Activated T-cell treated with anti-CD3 and anti-CD28 coated beads for 48 hours (primary cell): ENCODE results near the gene EEFSEC.

Experiments used
- DNase-seq: peaks from one replicate; pipeline ENCODE4 v3.0.0-alpha.2; 2020; ENCODE audit warnings: low read depth

Gene EEFSEC

DNA sequence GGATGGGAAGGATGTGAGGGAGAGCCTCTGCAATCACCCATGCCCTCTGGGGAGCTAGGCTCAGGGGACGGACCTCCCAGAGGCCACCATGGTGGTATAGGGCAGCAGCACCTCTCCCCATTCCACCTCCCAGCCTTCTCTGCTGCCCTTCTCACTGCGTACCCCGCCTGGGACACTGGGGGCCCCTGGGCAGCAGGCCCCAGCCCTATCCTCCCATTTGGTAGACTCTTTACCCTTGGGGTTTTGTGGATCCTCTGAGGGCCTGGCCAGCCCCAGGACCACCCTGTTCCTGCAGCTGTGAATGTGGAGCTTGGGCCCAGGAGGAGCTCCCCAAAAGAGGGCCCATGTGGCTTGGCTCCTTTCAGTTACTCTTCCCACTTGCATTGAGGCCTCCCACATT, 181.5 kb downstream of the EEFSEC start:
- DNase-seq = no peak

DNA sequence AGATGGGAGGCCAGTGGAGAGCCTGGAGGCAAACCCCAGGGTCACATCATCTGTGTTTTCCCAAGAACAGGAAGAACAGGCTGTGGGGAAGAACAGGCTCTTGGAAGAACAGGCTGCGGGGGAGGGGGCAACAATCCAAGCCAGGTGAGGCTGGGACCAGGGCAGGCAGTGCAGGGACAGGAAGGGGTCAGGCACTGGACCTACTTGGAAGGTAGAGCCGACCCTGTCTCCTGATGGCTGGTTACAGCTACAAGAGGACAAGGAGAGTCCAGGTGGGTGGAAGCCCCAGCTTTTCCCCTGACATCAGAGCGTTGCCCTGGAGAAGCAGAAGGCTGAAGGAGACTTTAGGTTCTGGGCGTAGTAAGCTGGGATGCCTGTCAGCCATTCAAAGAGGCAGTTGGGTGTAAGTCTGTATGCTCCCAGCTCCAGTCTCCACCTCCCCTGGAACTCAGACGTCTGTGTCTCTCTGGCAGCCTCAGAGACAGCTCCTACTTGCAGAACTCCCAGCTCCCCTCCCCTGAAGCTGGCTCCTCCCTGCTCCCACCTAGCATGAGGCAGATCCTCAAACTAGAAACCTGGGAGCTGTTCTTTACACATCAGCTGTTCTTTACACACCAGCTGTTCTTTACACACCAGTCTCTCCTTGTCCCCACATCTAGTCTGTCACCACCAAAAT, 182.5 kb downstream of the EEFSEC start:
- no peak for DNase-seq

DNA sequence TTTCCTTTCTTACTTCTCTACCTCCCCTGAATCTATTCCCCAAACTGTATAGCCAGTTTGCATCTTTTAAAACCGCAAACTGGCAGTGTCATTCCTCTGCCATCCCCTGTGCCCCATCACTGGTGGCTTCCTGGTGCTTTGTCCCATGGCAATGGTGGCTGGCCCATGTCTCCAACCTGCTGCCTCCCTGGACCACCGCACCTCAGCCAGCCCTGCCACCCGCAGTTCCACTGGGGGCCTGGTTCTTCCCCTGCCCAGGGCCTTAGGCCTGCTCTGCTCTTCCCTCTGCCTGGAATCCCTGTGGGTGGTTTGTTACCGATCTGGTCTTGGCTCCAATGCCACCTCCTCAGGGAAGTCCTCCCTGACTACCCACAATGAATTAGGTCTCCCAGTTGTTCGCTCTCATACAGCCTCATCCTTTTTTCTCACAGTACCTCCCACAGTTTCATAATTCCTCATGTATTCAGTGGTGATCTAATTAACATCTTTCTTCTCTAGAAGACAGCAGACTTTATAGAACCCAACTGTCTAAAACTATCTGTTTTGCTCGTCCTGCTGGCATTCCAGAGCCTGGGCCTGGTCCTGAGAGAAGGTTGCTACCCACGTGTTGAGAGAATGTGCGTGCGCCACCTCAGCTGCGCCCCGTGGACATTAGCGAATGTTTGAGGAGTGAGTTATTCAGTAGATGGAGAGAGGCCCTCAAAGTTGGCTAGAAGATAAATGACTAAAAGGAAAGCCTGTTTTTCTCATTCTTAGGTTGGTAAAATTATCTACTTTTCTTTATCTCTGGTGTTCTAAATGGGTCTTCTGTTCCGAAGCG, 183.3 kb downstream of the EEFSEC start:
- DNase-seq = no peak

DNA sequence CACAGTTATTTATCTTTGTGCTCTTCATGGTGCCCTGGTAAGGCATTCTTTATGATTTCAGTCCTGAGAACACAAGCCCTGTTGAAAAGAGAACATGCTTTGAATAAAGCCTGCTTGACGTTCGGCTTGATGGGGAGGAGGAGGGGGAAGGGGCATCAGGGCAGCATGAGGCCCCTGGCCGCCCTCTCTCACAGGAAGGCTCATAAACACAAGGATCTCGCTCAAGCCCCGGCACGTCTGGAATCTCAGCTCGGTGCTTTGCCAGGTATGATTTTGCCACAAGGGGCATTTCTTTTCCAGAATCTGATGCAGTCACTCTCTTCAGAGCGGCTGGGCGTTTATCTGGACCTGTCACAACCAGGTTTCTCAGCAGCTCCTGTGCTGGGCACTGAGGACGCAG, 184.0 kb downstream of the EEFSEC start:
- DNase-seq = no peak

DNA sequence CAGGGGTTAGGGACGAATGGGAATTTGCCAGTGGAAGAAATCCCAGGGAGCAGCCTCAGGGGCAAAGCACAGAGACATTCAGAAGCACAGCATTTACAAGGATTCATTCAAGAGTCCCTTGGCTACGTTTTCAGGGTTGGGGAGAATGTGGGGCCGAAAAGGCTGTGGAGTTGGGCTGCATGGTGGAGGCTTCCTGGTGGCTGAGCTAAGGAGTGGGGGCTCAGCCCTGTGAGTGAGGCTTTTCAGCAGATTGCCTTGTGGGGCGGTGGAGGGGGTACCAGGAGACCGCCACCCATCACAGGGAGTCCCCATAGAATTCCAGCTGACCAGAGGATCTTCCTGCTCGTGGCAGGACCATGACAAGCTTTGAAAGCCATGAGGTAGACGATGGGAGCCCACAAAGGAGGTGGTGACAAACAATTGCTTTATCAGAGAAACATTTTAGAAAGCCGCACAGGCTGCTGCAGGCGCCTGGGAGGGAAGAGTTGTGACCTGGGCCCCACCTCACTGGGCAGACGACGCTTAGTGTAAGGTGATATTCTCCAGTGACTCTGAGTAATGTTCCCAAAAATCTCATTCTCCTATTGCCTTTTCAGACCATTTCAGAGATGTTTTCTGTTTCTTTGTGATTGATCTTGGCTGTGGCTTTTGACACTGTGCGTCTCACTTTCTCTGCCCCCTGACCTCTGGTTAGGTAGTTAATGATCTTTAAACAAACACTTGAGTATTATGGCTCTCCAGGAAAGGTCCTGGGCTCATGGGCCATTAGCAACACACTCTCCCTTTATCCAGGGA, 185.5 kb downstream of the EEFSEC start:
- no peak for DNase-seq

DNA sequence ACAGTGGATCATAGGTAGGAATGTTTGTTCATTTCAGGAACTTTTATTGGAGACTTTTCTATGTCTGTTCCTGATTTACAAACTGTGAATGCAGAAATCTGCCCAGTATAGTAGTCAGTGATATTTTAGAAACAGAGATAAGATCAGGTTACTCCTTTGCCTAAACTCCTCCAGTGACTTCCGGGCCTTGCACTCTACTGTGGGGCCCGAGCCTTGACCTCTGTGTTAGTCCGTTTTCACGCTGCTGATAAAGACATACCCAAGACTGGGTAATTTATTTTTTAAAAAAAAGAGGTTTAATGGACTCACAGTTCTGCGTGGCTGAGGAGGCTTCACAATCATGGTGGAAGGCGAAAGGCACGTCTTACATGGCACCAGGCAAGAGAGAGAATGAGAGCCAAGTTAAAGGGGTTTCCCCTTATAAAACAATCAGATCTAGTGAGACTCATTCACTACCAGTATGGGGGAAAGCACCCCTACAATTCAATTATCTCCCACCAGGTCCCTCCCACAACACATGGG, 186.3 kb downstream of the EEFSEC start:
- no peak for DNase-seq

DNA sequence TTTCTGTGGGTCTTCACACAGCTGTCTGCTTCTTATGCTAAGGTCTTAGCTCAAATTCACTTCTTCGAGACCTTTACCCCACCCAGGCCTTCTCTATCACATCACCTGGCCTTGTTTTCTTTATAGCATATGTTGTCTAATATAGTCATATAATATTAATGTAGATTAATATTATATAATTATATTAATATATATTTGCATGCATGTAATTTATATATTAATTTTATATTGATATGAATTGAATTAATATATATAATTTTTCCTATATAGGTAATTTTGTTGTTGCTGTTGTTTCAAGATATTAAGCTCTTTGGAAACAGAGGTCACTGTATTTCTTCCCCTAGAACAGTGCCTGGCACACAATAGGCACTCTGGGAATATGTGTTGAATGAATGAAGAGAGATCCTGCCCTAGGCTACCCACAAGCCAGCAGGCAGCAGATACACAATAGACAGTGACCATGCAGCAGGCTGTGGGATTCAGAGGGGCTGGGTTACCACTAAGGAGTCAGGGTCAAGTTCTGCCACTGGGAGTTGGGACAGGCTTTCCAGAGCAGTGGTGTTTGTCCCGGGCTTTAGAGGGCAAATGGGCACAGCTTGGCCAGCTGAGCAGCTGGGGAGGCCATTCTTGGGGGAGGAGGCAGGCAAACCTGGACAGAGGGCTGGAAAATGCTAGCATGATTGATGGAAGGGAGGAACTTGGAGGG, 187.1 kb downstream of the EEFSEC start:
- no peak for DNase-seq

DNA sequence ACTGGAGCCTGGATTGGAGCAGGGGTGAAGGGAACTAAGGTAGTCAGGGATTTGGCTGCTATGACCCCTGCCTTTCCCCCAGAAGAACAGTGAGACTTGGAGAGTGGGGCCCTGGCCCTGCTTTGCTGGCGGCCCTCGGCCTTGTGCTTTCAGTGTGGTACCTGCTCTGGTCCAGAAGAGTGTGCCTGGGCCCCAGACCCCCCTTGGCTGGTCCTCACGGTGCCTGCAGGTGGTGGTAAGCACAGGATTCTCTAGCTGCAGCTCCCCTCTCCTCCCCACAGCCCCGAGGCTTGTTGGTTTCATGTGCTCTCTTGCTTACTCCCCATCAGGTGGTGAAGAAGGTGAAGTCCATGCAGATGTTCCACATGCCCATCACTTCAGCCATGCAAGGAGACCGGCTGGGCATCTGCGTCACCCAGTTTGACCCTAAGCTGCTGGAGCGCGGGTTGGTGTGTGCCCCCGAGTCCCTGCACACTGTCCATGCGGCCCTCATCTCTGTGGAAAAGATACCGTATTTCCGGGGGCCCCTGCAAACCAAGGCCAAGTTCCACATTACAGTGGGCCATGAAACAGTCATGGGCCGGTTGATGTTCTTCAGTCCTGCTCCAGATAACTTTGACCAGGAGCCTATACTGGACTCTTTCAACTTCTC, 187.7 kb downstream of the EEFSEC start:
- DNase-seq = no peak

DNA sequence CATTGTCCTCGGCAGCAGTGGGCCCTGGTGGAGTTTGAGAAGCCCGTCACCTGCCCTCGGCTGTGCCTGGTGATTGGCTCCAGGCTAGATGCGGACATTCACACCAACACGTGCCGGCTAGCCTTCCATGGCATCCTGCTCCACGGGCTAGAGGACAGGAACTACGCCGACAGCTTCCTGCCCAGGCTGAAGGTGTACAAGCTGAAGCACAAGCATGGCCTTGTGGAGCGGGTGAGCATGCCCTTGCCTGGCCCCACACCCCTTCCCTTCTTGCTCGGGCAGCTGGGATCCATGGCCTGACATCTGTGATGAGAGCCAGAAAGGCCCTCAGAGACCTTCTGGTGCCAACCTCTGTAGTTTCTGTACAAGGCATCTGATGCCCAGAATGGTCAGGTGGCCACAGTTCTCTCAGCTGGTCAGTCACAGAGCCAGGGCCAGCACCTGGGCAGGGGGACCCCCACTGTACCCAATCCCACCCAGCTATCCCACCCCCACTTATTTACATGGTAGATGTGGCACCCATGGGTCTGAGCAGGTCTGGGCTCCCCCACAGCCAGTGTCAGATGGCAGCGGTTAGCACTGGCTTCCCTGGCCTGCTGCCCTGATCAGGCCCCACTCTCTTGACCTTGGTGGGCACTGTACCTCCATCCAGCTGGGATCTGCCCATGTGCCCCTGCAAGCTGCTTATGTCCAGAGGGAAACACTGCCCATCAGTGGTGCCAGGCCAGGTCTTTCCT, 188.5 kb downstream of the EEFSEC start:
- DNase-seq = no peak

DNA sequence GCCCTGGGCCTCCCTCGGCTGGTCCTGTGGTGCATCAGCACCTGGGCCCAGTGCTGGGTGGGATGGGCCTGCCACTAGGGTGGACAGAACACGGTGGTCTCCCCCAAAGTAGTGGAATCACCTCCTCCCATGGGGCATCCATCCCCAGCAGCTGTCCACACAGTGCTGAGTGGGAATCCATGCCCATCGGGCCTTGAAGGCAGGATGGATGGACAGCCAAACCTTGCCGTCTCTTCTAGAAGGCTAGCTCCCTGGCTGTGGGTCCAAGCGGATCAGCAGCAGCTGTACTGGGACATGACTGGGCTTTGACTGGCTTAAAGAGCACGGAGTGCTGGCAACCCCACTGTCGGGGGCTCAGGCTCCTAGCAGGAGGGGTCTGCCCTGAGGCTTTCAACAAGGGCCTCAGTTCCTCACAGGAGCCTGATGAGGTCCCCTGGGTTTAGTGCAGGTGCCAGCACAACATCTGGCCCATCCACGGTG, 189.5 kb downstream of the EEFSEC start:
- DNase-seq = no peak

DNA sequence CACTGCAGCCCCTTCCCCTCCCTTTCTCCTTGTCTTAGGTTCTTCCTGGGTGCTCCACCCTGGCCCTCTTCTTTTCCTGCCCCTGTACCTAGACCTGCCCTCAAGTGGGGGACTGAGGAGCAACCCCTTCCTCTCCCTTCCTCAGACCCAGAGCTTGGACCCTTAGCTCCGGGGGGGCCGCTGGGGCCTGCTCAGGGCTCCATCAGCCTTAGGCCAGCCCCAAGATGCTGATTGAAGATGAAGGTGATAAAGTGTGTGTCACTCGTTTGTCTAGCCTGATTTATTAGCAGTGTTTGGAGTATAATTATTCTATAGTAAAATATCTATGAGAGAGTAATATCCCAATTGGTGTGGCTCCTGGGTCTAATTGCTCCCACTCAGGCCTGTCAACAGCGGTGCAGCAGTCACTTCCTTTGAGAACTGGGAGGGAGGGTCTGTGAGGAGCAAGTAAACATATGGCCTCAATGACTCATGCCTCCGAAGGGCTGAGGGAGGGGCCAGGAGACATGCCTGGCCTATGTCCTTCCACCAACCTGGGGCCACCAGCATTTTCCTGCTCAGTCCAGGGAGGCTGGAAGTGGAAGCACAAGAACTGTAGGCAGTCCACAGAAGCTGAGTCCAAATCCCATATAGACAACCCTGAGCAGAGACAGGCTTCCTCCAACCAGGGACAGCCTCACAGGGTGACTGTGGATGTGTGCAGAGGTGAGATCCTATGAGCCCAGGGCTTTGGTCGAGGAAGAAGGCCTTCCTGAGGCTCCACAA, 190.2 kb downstream of the EEFSEC start:
- DNase-seq = no peak

DNA sequence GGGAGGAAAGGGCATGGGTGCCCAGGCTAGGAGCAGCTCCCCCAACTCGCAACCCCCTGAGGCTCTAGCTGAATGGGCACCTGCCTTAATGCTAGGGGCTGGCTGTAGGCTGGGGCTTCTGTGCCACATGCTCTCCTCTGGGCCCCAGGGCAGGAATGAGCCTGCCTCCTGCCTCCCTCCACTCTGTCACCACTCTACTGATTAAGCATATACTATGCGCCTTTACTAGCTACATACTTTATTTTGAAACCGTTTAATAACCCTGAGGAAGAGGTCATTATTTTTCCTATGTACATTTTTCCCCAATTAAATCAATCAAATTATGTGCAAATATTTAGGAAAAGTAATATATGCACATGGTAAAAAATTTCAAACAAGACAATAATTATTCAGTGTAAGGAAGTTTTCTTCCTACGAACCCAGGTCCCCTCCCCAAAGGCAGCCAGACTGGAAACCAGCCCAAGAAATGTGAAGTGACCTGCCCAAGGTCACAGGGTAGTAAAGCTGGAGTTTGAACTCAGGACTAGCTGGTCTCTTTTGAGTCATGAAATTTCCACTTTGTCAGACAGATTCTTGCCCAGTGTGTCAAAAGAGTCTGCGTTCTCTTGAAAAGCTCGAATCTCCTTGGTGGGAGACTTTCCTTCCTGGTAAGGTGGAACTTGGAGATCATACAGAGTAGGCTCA, 190.9 kb downstream of the EEFSEC start:
- DNase-seq = no peak

DNA sequence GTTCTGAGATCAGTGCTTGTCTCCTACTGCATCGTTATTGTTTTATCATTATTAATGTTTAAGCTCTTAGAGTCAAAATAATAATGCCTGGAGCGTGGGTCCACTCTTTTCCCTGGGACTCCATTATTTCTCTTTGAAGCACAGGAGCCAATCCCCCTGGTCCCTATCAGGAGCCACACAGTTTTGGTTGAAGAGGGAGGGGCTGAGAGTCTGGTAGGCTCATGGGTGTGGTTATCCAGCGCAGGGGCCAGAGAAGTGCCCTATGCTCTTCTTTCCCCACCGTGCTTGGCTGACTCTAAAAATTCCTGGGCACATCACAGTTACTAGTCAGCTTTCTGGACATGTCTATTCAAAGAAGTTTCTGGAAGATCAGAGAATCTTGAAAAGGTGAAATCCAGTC, 191.9 kb downstream of the EEFSEC start:
- no peak for DNase-seq

DNA sequence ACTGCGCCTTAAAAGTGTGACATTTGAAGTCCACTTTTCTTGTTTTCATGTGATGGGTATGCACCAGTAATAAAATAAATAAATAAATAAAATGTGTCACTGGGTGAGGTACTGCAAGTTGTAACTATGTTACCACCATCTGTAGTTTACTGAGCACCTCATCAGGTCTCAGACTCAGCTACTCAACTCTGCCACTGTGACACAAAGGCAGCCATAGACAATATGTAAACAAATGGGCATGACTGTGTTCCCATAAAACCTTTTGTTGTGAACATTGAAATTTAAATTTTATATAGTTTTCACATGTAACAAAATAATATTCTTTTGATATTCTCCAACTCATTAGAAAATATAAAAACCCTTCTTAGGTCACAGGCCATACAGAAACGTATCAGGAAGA, 193.3 kb downstream of the EEFSEC start:
- no peak for DNase-seq

DNA sequence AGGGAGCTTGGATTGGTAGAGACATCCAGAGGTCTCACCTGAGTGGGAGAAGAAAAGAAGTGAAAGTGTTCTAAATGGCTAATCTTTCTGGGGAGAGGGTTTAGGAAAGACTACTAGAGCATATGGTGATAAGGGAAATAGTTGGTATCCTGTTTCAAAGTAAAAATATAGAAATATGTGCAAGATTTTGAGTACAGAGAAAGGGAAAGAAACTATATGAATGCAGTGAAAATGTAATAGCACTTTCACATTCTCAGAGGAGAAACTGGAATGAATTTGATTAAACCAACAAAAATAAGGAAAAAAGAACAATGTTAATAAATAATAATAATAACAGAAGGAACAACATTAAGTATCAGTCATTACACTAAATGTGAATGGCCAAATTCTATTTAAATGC, 194.0 kb downstream of the EEFSEC start:
- no peak for DNase-seq

DNA sequence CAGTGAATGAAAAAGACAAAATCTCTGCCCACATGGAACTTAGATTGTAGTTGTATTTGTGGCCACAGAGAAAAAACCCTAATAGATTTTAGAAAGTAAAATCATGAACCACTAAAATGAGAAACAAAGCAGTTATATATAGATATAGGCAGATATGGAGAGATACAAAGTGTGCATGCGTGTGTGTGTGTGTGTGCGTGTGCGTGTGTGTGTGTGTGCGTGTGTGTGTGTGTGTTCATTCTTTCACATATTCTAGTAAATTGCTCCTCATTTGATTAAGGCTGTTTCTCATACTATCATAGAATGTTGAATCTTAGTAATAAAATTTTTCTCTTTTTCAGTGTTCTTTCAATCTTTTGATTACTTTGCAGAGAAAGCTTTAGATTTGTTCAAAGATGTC, 194.8 kb downstream of the EEFSEC start:
- DNase-seq = no peak

DNA sequence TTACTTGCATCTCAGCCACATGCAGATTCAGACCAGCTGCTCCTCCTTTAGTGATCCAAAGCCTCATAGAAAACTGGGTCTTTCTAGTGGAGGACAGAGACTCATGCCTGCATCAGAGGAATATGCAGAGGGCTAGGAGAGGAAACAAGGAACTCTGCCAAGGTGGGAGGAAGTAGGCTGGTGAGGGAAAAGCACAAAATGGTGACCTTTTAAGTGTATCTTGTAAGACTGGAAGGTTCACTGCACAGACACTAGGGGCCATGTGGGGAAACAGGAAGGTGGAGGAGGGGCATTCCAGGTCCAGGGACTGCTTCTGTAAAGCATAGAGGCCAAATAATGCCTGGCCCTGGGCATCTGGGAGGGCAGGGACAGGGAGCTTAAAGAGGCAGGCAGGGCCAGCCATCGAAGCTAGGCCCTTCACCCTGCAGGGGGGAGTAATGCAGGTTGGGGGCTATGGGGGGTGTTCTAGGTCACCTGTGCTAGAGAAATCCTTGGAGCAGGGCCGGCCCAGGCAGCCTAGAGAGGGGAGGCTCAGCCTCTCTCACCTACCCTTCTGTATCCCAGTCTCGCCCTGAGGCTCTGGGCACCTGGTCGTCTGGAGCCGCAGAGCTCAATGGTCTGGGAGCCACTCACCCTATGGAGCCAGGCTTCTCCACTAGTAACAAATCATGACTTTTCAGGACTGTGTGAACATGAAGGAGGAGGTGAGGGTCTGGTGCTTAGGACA, 195.7 kb downstream of the EEFSEC start:
- DNase-seq = no peak

DNA sequence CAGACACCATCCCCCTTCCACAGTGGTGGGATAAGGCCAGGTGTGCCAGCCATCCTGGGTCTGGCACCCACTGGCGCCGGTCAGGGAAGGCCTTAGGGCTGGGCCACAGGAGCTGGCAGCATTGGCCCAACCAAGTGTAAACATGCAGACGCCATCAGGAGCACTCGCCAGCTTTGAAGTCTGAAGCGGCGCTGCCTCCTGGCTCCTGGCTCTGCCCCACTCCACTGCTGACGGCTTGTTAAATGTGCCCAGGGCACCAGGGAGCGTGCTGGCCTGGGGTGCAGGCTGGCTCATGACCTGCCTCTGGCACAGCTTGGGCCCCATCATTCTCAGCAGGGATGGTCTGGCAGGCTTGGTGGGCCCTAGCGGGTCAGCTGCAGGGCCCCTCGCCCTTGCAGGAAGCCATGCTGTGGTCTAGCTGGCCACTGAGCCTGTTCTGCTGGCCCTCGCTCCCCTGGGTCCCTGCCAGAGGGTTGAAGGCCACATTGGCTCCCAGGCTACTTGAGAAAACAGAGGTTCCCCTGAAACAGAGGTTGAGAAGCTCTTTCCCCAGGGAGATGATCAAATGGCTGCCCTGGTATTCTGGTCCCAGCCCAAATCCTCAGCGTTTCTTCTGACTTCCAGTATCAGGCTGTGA, 196.8 kb downstream of the EEFSEC start:
- no peak for DNase-seq
